ENCODE data around the gene IL13.

IL13 gene

DNA sequence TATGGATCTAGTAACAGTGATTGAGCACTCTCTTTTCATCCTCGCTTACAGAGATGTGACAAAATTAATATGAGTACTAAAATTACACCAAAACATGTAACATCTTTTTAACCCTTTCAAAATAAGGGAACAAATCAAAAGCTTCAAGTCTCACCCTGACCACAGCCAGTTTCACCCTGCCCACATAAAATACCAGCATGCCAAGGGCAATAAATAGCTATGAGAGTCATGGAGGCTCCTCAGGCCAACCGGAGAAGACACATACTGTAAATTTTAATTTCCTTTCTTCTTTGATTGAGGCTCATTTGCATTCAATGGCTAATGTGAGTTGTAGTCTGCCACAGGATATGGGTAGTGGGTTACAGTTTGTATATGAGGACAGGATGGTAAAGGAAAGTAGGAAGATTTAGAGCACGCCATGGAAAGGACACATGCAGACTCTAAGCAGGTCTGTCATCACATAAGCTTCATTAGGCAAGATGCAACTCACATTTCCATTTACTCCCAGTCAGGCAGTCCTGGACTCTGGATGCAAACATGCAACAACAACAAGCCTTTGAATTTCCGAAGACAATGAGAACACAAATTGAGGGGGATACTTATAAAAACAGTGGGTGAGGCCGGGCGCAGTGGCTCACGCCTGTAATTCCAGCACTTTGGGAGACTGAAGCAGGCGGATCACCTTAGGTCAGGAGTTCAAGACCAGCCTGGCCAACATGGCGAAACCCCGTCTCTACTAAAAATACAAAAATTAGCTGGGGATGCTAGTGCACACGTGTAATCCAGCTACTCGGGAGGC, 27.1 kb downstream of the IL13 start:
- no peaks in the 10 kb centered on the region for H3K79me1 ChIP-seq (ENCODE audit: low read depth, low read length)
- H2BK15ac ChIP-seq (ENCODE audit: low read length) = no peak overlapping the region
- H4K91ac ChIP-seq (ENCODE audit: low read depth, low read length, poor library complexity) = no peak overlapping the region
- no peak for DNase-seq (ENCODE audit: low spot score)
- no peak overlapping the region for H2BK5ac ChIP-seq (ENCODE audit: low read length)
- H3K23ac ChIP-seq (ENCODE audit: low read depth, low read length, poor library complexity) = no peak overlapping the region
- H4K8ac ChIP-seq (ENCODE audit: low read depth, low read length) = no peak overlapping the region
- no peak overlapping the region for H2AK5ac ChIP-seq (ENCODE audit: low read depth, low read length)
- H3K4me2 ChIP-seq (ENCODE audit: insufficient read depth, low read length, poor library complexity, severe bottlenecking) = no peak overlapping the region
- no peak overlapping the region for H2BK12ac ChIP-seq (ENCODE audit: low read length)
- H3K27ac ChIP-seq (replicated peaks; ENCODE audit: low read length) = no peak overlapping the region
- no CpG with 5 or more reads among the region's 12 CpGs for WGBS, 2 donors (ENCODE audit: extremely low coverage in 2 of 2, insufficient read length in 2 of 2, insufficient replicate concordance in 1 of 2)
- H3K9me3 ChIP-seq (replicated peaks in 1 of 2; ENCODE audit: control insufficient read depth in 2 of 2, insufficient read depth in 1 of 2, low read depth in 1 of 2, low read length in 2 of 2) = no peaks in the 10 kb centered on the region
- H2AFZ ChIP-seq (ENCODE audit: low read length) = no peak overlapping the region
- H3K18ac ChIP-seq (ENCODE audit: low read length) = no peak overlapping the region
- H3K4ac ChIP-seq (ENCODE audit: low read length) = no peak overlapping the region
- no peaks in the 10 kb centered on the region for H3K36me3 ChIP-seq (replicated peaks in 1 of 2; ENCODE audit: control insufficient read depth in 2 of 2, insufficient read depth in 2 of 2, low read length in 2 of 2)
- no peak overlapping the region for H3K4me3 ChIP-seq (ENCODE audit: low read length in 2 of 2)
- H3K14ac ChIP-seq (ENCODE audit: low read length) = no peak overlapping the region
- H2BK120ac ChIP-seq (ENCODE audit: low read depth, low read length) = no peak overlapping the region
- no peaks in the 10 kb centered on the region for H3K4me1 ChIP-seq (ENCODE audit: control insufficient read depth in 2 of 2, insufficient read depth in 1 of 2, low read depth in 1 of 2, low read length in 2 of 2)
- no peak overlapping the region for H3K9ac ChIP-seq (ENCODE audit: low read depth, low read length, poor library complexity)
- H3K27me3 ChIP-seq (ENCODE audit: control insufficient read depth in 3 of 3, insufficient read depth in 3 of 3, low read depth in 1 of 3, low read length in 3 of 3) = no peaks in the 10 kb centered on the region

DNA sequence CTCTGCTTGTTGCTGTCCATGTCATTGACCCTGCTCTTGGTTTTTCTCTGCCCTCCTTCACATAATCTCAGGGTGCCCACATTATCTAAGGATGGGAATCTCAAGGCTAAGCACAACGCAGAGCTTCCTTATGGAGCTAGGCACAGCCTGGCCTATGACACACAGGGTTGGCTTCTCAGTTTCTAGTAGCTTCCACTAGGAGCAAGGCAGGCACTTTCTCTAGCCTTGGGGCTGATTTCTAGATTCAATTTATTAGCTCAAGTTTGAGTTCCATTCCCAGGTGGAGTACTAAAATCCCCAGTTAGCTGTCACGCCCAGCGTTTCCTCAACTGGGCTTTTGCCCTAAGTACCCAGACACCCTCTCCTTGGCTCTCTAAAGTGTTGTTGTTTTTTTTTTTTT, 28.2 kb downstream of the IL13 start:
- H3K27ac ChIP-seq (replicated peaks; ENCODE audit: low read length) = no peak overlapping the region
- no peak overlapping the region for H4K91ac ChIP-seq (ENCODE audit: low read depth, low read length, poor library complexity)
- H2AK5ac ChIP-seq (ENCODE audit: low read depth, low read length) = no peak overlapping the region
- no peaks in the 10 kb centered on the region for H3K36me3 ChIP-seq (replicated peaks in 1 of 2; ENCODE audit: control insufficient read depth in 2 of 2, insufficient read depth in 2 of 2, low read length in 2 of 2)
- H4K8ac ChIP-seq (ENCODE audit: low read depth, low read length) = no peak overlapping the region
- H2BK5ac ChIP-seq (ENCODE audit: low read length) = no peak overlapping the region
- H3K14ac ChIP-seq (ENCODE audit: low read length) = no peak overlapping the region
- H3K79me1 ChIP-seq (ENCODE audit: low read depth, low read length) = no peaks in the 10 kb centered on the region
- no peak overlapping the region for H2BK15ac ChIP-seq (ENCODE audit: low read length)
- no peak overlapping the region for H3K4me2 ChIP-seq (ENCODE audit: insufficient read depth, low read length, poor library complexity, severe bottlenecking)
- H3K4ac ChIP-seq (ENCODE audit: low read length) = no peak overlapping the region
- no CpG with 5 or more reads among the region's 3 CpGs for WGBS, 2 donors (ENCODE audit: extremely low coverage in 2 of 2, insufficient read length in 2 of 2, insufficient replicate concordance in 1 of 2)
- H3K18ac ChIP-seq (ENCODE audit: low read length) = no peak overlapping the region
- H3K23ac ChIP-seq (ENCODE audit: low read depth, low read length, poor library complexity) = no peak overlapping the region
- H2BK120ac ChIP-seq (ENCODE audit: low read depth, low read length) = no peak overlapping the region
- H2BK12ac ChIP-seq (ENCODE audit: low read length) = no peak overlapping the region
- no peaks in the 10 kb centered on the region for H3K4me1 ChIP-seq (ENCODE audit: control insufficient read depth in 2 of 2, insufficient read depth in 1 of 2, low read depth in 1 of 2, low read length in 2 of 2)
- H3K4me3 ChIP-seq (ENCODE audit: low read length in 2 of 2) = no peak overlapping the region
- H3K27me3 ChIP-seq (ENCODE audit: control insufficient read depth in 3 of 3, insufficient read depth in 3 of 3, low read depth in 1 of 3, low read length in 3 of 3) = no peaks in the 10 kb centered on the region
- H2AFZ ChIP-seq (ENCODE audit: low read length) = no peak overlapping the region
- H3K9ac ChIP-seq (ENCODE audit: low read depth, low read length, poor library complexity) = no peak overlapping the region
- no peaks in the 10 kb centered on the region for H3K9me3 ChIP-seq (replicated peaks in 1 of 2; ENCODE audit: control insufficient read depth in 2 of 2, insufficient read depth in 1 of 2, low read depth in 1 of 2, low read length in 2 of 2)
- DNase-seq (ENCODE audit: low spot score) = no peak

- Histone ChIP-seq H3K27ac (replicated peaks; ENCODE audit: low read length) (no peak overlapping the region), H3K27me3 (ENCODE audit: control insufficient read depth in 3 of 3, insufficient read depth in 3 of 3, low read depth in 1 of 3, low read length in 3 of 3) (no peaks in the 10 kb centered on the region), H3K79me1 (ENCODE audit: low read depth, low read length) (no peaks in the 10 kb centered on the region), H2BK120ac (ENCODE audit: low read depth, low read length) (no peak overlapping the region), H3K4me2 (ENCODE audit: insufficient read depth, low read length, poor library complexity, severe bottlenecking) (no peak overlapping the region), H2BK12ac (ENCODE audit: low read length) (no peak overlapping the region), H3K9me3 (replicated peaks in 1 of 2; ENCODE audit: control insufficient read depth in 2 of 2, insufficient read depth in 1 of 2, low read depth in 1 of 2, low read length in 2 of 2) (no peaks in the 10 kb centered on the region), H4K91ac (ENCODE audit: low read depth, low read length, poor library complexity) (no peak overlapping the region), H3K23ac (ENCODE audit: low read depth, low read length, poor library complexity) (no peak overlapping the region), H2BK5ac (ENCODE audit: low read length) (no peak overlapping the region), H3K4me3 (ENCODE audit: low read length in 2 of 2) (no peak overlapping the region), H4K8ac (ENCODE audit: low read depth, low read length) (no peak overlapping the region), H3K14ac (ENCODE audit: low read length) (no peak overlapping the region), H2AK5ac (ENCODE audit: low read depth, low read length) (no peak overlapping the region), H2AFZ (ENCODE audit: low read length) (no peak overlapping the region), H3K4ac (ENCODE audit: low read length) (no peak overlapping the region), H3K36me3 (replicated peaks in 1 of 2; ENCODE audit: control insufficient read depth in 2 of 2, insufficient read depth in 2 of 2, low read length in 2 of 2) (no peaks in the 10 kb centered on the region), H3K9ac (ENCODE audit: low read depth, low read length, poor library complexity) (no peak overlapping the region), H3K4me1 (ENCODE audit: control insufficient read depth in 2 of 2, insufficient read depth in 1 of 2, low read depth in 1 of 2, low read length in 2 of 2) (no peaks in the 10 kb centered on the region), H2BK15ac (ENCODE audit: low read length) (no peak overlapping the region), H3K18ac (ENCODE audit: low read length) (no peak overlapping the region)
- WGBS, 2 donors (ENCODE audit: extremely low coverage in 2 of 2, insufficient read length in 2 of 2, insufficient replicate concordance in 1 of 2) = no CpG with 5 or more reads among the region's 5 CpGs
- DNase-seq (ENCODE audit: low spot score) = no peak
These were observed 30.0 kb downstream of the IL13 start for GRCh38 chr5:132687995-132688394.

DNA sequence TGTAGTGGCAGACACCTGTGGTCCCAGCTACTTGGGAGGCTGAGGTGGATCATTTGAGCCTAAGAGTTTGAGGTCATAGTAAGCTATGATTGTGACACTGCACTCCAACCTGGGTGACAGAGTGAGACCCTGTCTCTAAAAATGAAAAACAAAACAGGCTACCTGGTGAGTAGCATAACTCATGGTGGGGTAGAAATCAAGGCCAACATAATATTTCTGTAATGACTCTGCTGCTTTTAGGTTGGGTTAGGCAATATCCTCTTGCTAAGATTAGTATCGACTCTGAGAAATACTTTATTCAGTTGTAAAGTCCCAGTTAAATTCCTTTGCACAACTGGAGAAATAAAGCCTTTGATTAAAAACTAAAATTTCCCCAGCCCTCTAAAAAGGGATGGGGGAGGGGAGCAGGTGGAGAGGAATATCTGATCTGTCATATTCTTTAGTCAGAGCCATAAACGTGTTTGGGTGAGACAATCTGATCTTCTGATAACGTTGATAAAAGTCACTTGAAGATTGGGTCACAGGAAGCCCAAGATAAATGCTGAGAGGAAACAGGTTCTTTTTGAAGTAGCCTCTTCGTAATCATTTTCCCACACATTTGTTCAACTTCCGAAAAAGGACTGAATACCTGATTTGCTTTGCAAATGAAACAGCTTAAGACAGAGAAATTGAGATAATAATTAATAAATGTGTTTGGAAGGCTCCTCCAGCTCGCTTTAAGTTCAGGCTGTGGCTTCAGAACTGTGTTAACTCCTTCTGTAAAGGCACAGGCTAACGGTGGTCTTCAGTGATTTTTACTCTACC, 30.8 kb downstream of the IL13 start:
- no peak overlapping the region for H3K4me3 ChIP-seq (ENCODE audit: low read length in 2 of 2)
- H3K9ac ChIP-seq (ENCODE audit: low read depth, low read length, poor library complexity) = no peak overlapping the region
- no peaks in the 10 kb centered on the region for H3K9me3 ChIP-seq (replicated peaks in 1 of 2; ENCODE audit: control insufficient read depth in 2 of 2, insufficient read depth in 1 of 2, low read depth in 1 of 2, low read length in 2 of 2)
- H3K14ac ChIP-seq (ENCODE audit: low read length) = no peak overlapping the region
- H2AK5ac ChIP-seq (ENCODE audit: low read depth, low read length) = no peak overlapping the region
- no peaks in the 10 kb centered on the region for H3K36me3 ChIP-seq (replicated peaks in 1 of 2; ENCODE audit: control insufficient read depth in 2 of 2, insufficient read depth in 2 of 2, low read length in 2 of 2)
- no peak overlapping the region for H2AFZ ChIP-seq (ENCODE audit: low read length)
- no peak overlapping the region for H3K4me2 ChIP-seq (ENCODE audit: insufficient read depth, low read length, poor library complexity, severe bottlenecking)
- no peak overlapping the region for H4K91ac ChIP-seq (ENCODE audit: low read depth, low read length, poor library complexity)
- H2BK15ac ChIP-seq (ENCODE audit: low read length) = no peak overlapping the region
- no peaks in the 10 kb centered on the region for H3K4me1 ChIP-seq (ENCODE audit: control insufficient read depth in 2 of 2, insufficient read depth in 1 of 2, low read depth in 1 of 2, low read length in 2 of 2)
- WGBS, 2 donors (ENCODE audit: extremely low coverage in 2 of 2, insufficient read length in 2 of 2, insufficient replicate concordance in 1 of 2) = no CpG with 5 or more reads among the region's 7 CpGs
- no peak overlapping the region for H3K18ac ChIP-seq (ENCODE audit: low read length)
- no peak overlapping the region for H2BK12ac ChIP-seq (ENCODE audit: low read length)
- no peaks in the 10 kb centered on the region for H3K27me3 ChIP-seq (ENCODE audit: control insufficient read depth in 3 of 3, insufficient read depth in 3 of 3, low read depth in 1 of 3, low read length in 3 of 3)
- no peak overlapping the region for H2BK5ac ChIP-seq (ENCODE audit: low read length)
- H3K79me1 ChIP-seq (ENCODE audit: low read depth, low read length) = no peaks in the 10 kb centered on the region
- H4K8ac ChIP-seq (ENCODE audit: low read depth, low read length) = no peak overlapping the region
- no peak for DNase-seq (ENCODE audit: low spot score)
- H3K23ac ChIP-seq (ENCODE audit: low read depth, low read length, poor library complexity) = no peak overlapping the region
- no peak overlapping the region for H3K4ac ChIP-seq (ENCODE audit: low read length)
- H3K27ac ChIP-seq (replicated peaks; ENCODE audit: low read length) = no peak overlapping the region
- H2BK120ac ChIP-seq (ENCODE audit: low read depth, low read length) = no peak overlapping the region
